ENCODE data around the gene IL12RB2. TPM values are rescaled to one million over a fixed set of nuclear protein-coding genes. Genes with fewer than 3 reads are reported as not detected.

IL12RB2 gene
- total RNA-seq, 1 donor from 2014 or later: 1.3 TPM

- Histone ChIP-seq H3K27me3 (ENCODE audit: low read depth) (no peaks in the 10 kb centered on the region), H3K36me3 (no peaks in the 10 kb centered on the region), H3K9me3 (no peaks in the 10 kb centered on the region), H3K27ac (no peak overlapping the region), H3K4me1 (no peaks in the 10 kb centered on the region), H3K4me3 (no peak overlapping the region)
- no peak for TF ChIP-seq CTCF (IDR thresholded peaks at IDR 0.05)
- intact Hi-C loops (cut with DNase I): no loop called here
- ATAC-seq (no peak), DNase-seq (no peak)
Measured at GRCh38 chr1:67371681-67372080, 64.0 kb downstream of the IL12RB2 start.

- ATAC-seq (no peak), DNase-seq (no peak)
- Histone ChIP-seq H3K4me3 (no peak overlapping the region), H3K27me3 (ENCODE audit: low read depth) (no peaks in the 10 kb centered on the region), H3K4me1 (no peaks in the 10 kb centered on the region), H3K9me3 (no peaks in the 10 kb centered on the region), H3K27ac (no peak overlapping the region), H3K36me3 (no peaks in the 10 kb centered on the region)
- TF ChIP-seq CTCF (IDR thresholded peaks at IDR 0.05): no peak
- intact Hi-C loops (cut with DNase I): no loop called here
Measured at GRCh38 chr1:67372136-67372535, 64.5 kb downstream of the IL12RB2 start.

- Histone ChIP-seq H3K36me3 (no peaks in the 10 kb centered on the region), H3K27ac (no peak overlapping the region), H3K4me1 (no peaks in the 10 kb centered on the region), H3K4me3 (no peak overlapping the region), H3K9me3 (no peaks in the 10 kb centered on the region), H3K27me3 (ENCODE audit: low read depth) (no peaks in the 10 kb centered on the region)
- no peak for DNase-seq
- ATAC-seq: no peak
- intact Hi-C loops (cut with DNase I): no loop called here
- no peak for TF ChIP-seq CTCF (IDR thresholded peaks at IDR 0.05)
Measured at GRCh38 chr1:67372898-67373297, 65.2 kb downstream of the IL12RB2 start.

- DNase-seq (no peak), ATAC-seq (no peak)
- Histone ChIP-seq H3K36me3 (no peaks in the 10 kb centered on the region), H3K9me3 (no peaks in the 10 kb centered on the region), H3K4me3 (no peak overlapping the region), H3K27ac (no peak overlapping the region), H3K27me3 (ENCODE audit: low read depth) (no peaks in the 10 kb centered on the region), H3K4me1 (no peaks in the 10 kb centered on the region)
- no peak for TF ChIP-seq CTCF (IDR thresholded peaks at IDR 0.05)
- intact Hi-C loops (cut with DNase I): no loop called here
Measured at GRCh38 chr1:67376381-67376780, 68.7 kb downstream of the IL12RB2 start.

GRCh38 chr1:67377253-67377652, 69.6 kb downstream of the IL12RB2 start:
- ATAC-seq (no peak), DNase-seq (no peak)
- intact Hi-C loops (cut with DNase I): no loop called here
- Histone ChIP-seq H3K27ac (no peak overlapping the region), H3K27me3 (ENCODE audit: low read depth) (no peaks in the 10 kb centered on the region), H3K9me3 (no peaks in the 10 kb centered on the region), H3K4me3 (no peak overlapping the region), H3K36me3 (no peaks in the 10 kb centered on the region), H3K4me1 (no peaks in the 10 kb centered on the region)
- no peak for TF ChIP-seq CTCF (IDR thresholded peaks at IDR 0.05)

- no peaks in the 10 kb centered on the region for H3K36me3 ChIP-seq
- H3K27me3 ChIP-seq (ENCODE audit: low read depth): no peaks in the 10 kb centered on the region
- no peak for DNase-seq
- H3K4me3 ChIP-seq: no peak overlapping the region
- no peaks in the 10 kb centered on the region for H3K9me3 ChIP-seq
- ATAC-seq: no peak
- H3K4me1 ChIP-seq: no peaks in the 10 kb centered on the region
- intact Hi-C loops (cut with DNase I): no loop called here
- TF ChIP-seq CTCF (IDR thresholded peaks at IDR 0.05): no peak
- no peak overlapping the region for H3K27ac ChIP-seq
Measured at GRCh38 chr1:67381154-67381553, 73.5 kb downstream of the IL12RB2 start.
